NCI-H446 treated with DMSO at 0.1 percent for 48 hours (cell line): ENCODE data around the gene POMGNT1.

ENCODE experiments used
- DNase-seq: peaks from one replicate; lab custom pipeline; 2025; lab: John Stamatoyannopoulos, UW

The POMGNT1 gene

DNA sequence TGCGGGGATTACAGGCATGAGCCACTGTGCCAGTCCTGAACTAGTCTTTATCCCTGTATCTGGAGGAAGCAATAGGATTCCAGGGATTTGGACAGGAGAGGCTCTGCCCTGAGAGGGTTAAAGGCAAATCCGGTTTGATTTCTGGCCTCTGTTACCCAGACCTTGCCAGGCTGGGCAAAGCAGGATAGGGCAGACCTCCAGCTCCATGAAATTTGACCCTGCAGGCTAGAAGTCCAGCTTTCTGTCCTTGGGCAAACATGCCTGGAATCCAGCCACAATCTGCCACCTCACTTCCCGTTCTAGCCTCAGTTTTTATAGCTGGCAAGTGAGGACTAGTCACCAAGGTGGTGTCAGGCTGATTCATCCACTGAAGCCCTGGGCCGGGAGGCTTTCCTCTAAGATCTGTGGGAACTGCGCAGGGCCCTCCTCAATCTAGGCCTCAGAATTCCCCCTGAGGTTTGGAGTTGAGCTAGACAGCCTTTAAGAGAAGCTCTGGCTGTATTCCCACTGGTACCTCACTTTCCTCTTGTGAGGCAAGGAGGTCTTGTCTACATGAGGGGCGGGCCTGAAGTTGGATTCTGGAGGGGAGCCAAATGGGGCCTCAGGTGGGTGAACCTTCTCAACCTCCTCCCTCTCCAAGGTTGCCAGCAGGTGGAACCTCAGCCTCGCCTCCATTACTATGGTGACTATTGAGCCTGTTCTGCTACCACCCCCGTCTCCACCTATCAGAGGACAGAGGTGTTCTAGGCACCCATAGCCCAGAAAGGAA, 15.0 kb downstream of the POMGNT1 start:
- DNase-seq = peak; percentile 81

DNA sequence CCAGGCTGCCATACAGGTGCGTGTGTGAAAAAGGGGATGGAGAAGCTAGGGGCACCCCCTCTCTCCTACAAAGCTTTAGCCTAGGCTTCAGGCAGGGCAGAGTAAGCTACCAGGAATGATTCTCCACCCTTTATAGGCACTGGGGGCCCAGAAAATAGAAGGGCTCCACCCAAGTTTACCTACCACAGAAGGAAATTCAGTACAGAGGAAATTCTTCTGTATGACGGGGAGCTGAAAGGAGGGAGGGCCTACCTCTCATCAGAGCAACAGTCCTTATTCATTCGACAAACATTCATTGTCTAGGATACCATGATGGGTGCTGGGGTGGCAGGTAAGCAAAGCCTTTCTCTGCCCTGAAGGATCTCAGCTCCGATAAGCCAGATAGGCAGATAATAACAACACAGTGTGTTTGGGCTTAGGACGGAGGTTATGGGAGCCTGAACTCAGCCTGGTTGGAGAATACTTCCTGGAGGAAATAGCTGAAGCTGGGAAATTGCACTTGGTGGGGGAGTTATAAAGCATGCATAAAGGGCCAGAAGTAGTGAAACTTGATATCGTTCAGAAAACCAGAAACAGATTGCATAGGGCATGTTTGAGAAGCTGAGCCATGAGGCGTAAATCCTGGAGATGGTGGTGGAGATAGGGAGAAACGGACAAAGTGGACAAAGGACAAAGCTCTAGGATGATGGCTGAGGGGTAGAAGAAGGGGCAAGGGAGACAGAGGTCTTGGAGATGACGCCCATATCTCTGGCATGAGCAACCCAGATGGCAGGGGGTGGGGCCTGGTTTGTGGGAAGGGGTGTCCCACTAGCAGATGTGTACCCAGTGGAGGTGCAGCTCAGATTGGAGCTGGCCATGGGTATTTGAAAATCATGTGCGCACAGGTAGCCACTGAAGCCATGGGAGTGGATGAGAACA, 16.6 kb downstream of the POMGNT1 start:
- DNase-seq = peak; percentile 20

DNA sequence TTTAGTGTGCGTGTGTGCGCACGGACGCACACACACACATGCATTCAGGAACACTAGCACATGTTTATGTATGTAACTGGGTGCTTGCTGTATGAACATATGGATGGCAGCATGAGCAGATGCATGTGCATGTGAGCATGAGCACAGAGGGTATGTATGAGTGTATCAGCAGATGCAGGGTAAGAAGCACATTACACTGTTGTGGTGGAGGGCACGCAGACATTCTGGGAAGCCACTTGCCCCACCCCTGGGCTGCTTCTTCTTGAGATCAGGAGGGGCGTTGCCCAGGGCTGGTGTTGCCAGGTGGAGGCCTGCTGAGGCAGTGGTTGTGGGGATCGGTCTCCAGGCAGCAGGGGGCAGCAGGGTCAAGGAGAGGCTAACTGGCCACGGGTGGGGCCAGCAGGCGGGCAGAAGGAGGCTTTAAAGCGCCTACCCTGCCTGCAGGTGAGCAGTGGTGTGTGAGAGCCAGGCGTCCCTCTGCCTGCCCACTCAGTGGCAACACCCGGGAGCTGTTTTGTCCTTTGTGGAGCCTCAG, 18.1 kb downstream of the POMGNT1 start:
- no peak for DNase-seq

DNA sequence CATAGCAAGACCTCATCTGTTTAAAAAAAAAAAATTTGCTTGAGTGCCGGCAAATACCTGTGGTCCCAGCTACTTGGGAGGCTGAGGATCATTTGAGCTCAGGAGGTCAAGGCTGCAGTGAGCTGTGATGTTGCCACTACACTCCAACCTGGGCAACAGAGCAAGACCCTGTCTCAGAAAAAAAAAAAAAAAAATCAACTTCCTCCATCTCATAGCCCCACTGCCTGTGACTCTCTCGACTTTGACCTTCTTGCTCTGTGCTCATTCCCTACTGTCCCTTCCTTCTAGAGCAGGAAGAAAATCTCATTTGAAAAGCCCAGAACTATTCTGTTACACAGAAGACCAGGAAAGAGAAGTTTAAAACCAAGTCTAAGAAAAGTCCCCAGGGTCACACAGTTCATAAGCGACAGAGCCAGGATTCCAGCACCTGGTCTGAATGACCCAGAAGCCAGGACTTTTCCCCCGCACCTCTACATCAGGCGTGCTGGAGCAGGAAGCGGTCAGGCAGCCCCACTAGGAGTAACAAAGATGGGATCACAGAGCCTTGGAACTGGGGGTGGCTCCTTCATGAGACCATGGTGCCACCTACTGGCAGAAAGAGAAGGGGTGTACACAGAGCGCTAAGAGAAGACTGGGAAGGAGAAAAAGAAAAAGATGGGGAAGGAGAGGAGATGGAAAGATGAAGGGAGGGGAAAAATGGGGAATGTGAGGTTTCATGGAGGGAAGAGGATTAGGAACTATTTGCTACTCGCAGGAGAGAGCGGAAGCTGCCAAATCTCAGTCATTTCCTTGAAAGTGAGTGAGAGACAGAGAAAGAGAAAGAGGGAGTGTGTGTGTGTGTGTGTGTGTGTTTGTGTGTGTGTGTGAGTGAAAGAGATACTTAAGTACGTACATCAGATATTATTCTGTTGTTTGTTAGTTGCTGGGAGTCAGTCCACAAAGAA, 18.8 kb downstream of the POMGNT1 start:
- peak; percentile 78 for DNase-seq

DNA sequence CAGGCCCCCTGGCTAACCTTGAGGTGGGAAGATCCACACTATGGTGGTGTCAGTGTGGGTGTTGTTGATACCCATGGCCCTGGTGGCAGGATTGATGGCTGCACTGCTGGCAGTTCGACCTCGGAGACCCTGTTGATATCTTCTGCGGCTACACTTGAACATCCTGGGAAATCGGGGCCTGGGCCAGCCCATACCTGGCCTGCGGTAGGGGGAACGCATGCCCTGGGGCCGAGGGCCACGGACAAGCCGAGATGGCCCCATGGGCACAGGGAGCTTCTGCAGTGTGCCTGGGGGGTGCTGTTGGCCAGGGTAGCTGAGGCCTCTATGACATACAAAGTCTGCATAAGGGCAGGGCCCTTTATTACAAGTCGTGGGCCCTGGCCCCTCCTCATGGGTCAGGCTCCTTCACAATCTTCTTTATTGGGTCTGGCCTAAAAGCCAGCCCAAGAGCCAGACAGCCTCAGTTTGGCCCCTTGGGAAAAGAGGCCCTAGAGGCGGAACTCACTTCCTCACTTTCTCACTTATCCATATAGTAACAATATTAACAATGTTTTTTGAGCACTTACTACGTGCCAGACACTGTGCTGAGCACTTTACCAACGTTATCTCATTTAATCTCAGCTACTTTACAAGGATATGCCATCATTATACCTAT, 21.9 kb downstream of the POMGNT1 start, which contains the start of gene P3R3URF:
Gene P3R3URF, minus strand, starts transcription at position 278 of the 655 bp plus-strand sequence. Its CDS starts 17 bp downstream, at position 261.
- no peak for DNase-seq

DNA sequence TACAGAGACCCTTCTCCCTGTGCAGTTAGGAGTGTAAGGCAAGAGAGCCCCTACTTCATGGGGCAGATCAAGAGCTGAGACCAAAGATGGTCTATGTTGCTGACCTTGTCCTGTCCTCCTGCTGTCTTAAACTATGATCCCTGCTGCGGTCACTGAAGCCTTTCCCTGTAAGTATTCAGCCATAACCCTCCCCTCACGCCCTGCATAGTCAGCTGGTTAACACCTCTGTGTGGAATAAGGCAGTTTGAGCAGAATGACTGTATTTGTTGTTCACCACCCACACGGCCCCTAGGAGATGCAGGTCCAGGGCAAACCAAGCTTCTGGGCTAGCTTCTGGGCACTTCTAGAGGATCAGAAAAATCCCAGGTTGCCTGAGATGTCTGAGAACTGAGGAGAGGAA, 23.0 kb downstream of the POMGNT1 start:
- DNase-seq = no peak

DNA sequence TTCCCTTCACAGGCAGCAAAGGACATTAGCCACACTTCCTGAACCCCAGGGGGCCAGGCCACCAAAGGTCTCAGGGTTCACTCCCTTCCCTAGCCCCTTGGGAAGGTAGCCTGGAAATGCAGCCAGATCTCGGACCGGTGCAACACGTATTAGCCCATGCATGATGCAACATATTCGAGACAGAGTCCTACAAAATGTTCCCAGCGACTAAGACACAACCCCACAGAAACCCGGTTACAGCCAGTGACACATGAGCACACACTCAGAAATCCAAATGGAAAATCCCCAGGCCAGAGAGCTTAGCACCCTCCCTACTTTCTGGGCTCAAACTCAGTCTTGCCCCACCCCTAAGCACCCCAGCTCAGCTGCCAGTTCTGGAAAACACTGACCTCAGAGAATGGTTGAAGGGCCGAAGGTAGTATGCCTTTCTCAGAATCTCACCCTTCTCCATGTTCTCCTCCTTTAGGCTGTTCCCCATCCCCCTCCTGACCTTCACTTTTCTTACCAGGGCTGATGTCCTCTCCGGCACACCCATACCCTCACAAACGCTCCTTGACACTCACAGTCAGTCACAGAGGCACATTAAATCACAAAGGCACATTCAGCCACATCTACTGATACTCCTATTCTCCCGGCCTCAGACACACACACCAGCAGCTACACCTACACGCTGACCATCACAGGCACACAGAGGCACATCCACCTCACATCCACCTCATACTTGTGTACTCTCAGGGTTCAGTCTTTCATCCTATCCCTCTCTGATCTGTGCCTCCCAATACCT, 23.6 kb downstream of the POMGNT1 start, which contains the start of gene TSPAN1:
Gene TSPAN1, plus strand, starts transcription at position 640 of the 784 bp plus-strand sequence. CDS start 6,021 bp downstream, outside the sequence.
- no peak for DNase-seq

DNA sequence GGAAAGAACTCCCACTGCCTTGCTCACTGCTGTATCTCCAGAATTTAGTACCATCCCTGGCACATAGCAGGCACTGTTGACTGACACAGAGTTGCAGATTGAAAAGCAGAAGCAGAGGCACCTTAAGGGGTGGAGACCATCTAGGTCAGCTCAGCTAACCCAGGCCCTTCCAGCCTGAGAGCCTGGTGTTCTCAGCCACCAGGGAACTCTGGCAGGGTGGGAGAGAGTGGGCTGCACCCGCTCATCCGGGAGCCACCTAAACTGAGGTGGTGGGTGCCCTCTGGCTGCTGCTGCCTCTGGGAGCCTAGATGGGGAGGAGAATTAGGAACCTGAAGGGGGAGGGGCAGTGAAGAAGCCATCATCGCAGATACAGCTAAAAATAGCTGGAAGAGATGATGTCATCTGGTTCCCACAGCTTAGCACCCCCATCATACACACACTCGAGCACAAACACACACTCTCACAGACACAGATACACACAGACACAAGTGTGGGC, 24.8 kb downstream of the POMGNT1 start:
- DNase-seq = no peak

DNA sequence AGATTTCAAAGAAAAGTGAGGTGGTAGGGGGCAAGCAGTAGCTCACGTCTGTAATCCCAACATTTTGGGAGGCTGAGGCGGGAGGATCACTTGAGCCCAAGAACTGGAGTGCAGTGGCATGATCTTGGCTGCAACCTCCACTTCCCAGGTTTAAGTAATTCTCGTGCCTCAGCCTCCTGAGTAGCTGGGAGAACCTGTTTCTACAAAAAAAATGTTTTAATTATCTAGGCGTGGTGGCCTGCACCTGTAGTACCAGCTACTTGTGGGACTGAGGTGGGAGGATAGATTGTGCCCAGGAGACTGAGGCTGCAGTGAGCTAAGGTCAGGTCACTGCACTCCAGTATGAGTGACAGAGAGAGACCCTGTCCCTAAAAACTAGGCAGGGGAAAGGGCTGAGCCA, 25.9 kb downstream of the POMGNT1 start:
- no peak for DNase-seq

DNA sequence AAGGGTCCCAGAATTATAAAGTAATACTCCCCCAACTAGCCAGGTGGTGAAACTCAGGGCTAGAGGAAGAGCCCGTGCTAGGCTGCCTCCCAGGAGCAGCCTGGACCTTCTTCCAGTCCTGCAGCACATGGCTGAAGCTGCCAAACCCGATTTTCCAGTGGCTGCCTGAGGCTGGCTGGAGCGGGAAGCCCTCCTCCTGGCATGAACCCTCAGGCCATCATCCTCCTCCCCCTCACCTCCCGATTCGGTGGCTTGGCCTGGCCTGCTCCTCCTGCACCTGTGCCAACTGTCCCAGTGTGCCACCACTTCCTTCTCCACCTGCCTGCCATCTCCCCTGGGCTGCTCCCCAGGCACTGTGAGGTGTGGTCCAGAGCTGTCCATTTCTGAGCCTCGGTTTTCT, 26.4 kb downstream of the POMGNT1 start:
- DNase-seq = no peak

DNA sequence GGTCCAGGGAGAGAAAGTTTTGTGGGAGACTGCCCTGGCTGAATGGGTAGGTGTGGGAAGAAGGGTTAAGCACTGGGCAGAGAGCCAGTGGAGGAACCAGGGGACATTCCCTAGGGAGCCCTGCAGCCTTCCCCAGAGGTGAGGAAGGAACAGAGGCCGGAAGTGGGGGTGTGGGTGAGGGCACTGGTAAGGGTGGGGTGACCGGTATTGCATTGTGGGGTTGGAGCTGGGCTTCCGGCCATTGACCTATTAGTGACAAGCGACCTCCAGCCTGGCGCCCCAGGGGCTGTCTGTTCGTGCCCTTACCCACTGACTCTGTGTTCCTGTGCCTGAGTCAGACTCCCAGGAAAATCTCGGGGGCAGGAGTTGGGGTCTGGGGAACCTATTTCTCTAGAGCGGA, 26.9 kb downstream of the POMGNT1 start:
- no peak for DNase-seq

DNA sequence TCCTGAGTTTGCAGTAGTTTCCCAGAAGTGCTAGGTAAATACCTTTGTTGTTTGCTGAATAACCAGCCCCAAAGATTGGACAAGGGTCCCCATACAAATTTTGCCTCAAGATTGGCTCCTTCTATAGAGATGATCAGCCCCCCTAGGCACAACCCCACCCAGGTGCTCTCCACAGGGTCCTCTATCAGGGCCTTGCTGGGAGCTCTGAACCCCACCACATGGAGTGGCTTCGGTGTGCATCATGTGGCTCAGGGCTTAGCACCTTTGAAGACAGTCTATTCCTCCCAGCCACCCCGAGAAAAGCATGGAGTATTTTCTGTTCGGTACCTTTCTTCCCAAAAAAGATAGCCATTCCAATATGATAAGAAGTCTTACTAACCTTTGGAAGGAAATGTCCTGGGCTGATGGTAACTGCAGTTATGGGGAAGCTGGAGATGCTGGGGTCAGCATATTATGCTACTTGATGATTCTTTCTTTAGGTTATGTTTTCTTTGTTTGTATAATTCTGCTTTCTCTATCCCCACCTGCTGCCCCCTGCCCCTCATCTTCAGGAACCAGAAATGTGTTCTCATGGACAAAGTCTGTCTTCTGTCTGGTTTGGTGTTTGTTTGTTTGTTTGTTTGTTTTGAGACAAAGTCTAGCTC, 28.3 kb downstream of the POMGNT1 start:
- DNase-seq = no peak

DNA sequence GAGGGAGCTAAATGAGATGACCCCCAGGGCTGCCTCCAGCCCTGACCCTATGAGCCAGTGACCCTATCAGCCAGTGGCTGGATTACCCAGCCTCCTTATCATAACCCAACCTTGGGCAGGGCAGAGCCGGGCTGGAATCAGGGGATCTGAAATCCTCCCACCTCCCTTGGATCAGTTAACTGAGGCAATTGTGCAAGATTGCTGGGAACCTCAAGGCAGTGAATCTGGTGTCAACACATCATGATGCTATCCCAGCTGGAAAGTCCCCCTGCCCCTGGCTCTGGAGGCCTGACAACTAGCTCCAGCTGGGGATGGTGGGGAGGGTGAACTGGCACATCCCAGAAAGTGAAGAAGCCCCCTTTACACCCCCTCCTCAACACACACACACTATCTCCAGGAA, 29.8 kb downstream of the POMGNT1 start:
- no peak for DNase-seq

DNA sequence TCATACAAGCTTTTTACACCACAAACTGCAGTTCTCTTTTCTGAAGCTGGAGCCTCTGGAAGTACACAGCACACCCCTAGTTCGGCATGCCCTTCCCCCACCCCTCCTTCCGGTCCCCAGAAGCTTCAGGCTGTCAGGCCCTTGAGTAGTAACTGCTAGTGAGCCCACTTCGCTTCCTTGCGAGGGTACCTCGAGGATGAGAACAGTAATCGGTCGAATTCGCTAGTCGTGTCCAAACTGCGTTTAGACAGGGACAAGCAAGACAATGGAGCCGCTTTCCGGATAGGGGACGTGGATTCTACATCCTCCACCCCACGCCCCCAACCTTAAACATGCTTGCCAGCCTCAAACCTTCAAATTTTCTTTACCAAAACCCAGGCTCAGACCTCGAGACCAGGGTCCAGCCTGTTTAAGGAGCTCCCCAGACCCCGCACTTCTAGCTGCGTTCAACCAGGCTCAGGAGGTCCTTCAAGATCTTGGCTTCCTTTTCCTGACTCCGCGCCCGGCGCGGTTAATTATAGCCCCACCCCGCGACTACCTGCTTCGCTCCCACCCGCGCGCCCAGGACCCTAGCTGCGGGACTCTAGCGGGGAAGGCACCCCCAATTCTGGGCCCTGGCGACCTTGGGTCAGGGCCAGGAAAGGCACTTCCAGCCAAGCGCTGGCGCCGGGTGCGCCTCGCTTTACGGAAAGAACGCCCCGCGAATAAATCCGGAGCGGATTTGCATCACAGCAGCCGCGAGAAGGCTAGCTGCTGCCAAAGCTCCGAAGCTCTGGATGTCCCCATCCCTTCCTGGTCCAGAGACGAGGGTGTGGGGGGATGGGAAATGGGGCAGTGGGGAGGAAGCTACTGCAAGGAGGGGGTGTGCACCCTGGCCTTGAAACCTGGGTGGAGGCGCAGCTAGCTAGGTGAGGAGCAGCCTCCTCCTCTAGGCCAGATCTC, 31.4 kb downstream of the POMGNT1 start:
- DNase-seq = no peak

DNA sequence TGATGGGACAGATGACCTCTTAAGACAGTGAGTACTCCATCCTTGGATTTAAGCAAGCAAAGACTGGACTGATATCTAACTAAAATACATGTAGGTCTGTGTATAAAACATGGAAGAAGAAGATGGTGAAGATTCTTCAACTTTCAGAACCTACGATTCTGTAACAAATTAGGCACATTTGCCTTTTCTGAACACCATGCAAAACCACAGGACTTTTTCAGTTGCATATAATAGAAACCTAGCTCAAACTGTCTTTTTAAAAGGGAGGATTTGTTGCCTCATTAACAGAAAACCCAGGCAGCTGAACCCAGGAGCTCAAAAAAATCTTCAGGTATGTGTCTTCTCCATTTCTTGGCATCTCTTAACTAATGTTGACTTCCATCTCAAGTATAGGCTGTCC, 38.0 kb downstream of the POMGNT1 start:
- DNase-seq = no peak

DNA sequence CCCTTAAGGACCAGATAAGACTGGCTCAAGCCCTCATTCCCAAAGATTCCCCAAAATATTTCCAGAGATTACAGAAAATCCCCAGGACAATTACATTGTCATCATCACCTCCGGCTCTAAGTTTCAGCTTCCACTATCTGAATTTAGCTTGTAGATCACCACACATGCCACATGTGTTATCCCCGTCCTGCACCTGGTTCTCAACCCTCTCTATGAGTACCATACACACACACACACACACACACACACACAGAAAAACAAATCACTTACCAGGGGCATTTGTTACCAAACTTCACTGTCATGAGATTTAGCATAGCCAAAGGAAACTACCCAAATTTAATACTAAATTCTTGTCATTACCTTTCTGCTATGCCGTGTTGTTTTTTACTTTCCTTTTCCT, 38.7 kb downstream of the POMGNT1 start:
- no peak for DNase-seq

DNA sequence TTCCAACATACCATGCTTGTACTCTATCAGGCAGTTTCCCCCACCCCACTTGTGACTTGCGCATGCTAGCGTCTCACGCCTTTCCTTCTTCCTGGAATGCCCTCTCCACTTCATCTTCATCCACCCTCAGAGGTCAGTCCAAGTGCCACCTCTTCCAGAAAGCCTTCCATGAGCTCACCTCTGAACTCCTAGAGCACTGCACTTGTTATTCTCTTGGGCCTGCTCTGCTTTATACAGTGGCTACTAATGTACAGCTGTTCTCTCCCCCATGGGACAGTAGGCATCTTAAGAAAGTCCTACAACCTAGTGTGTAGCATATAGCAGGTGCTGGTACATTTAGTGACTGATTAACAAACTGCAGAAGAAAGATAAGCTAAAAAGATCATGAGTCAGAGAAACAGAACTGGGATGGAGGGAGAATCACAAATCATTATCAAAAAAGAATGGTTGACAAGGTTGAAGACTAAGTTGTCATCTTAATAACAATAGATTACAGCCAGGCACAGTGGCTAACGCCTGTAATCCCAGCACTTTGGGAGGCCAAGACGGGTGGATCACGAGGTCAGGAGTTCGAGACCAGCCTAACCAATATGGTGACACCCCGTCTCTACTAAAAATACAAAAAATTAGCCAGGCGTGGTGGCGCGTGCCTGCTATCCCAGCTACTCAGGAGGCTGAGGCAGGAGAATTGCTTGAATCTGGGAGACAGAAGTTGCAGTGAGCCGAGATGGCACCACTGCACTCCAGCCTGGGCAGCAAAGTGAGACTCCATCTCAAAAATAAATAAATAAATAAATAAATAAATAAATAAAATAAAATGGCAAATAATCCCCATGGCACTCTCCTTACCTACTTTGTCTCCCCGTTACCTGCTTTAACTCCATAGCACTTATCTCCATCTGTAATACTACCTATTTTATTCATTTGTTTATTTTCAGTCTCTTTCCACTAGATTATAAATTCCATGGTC, 39.6 kb downstream of the POMGNT1 start:
- DNase-seq = no peak
